Activated T-helper 9 cell treated with anti-CD3 and anti-CD28 coated beads, Interleukin-2, amount 50 U/mL, for 16 hours (primary cell): ENCODE data around the gene PIGZ.

Experiments used
- DNase-seq: peaks from one replicate; pipeline ENCODE4 v3.0.0-alpha.2; 2020; ENCODE audit warnings: low read depth

PIGZ gene

DNA sequence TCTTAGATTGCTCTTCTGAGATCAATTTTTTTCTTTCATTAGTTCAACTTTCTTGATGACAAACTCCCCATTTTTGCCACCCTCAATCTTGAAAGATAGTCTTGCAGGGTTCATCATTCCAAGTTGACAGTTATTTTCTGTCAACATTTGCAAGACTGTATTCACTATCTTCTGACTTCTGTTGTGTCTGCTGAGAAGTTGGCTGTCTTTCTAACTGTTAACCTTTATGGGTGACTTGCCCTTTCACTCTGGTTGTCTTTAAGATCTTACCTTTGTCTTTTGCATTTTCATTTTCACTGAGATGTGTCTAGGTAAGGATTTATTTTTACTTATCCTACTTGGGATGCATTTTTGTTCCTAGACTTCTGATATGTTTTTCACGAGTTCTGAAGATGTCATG lies 14.6 kb upstream of the PIGZ start:
- DNase-seq = no peak

DNA sequence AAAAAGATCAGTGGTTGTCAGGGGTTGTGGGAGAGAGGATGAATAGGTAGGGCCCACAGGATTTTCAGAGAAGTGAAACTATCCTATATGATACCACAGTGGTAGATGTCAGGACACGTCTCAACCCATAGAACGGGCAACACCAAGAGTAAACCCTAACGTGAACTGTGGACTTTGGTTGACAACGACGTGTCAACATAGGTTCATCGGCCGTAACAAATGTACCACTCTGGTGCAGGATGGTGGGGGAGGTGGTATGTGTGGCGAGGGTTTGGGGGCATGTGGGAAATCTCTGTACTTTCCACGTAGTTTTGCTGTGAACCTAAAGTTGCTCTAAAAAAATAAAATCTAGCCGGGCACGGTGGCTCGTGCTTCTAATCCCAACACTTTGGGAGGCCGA lies 13.0 kb upstream of the PIGZ start:
- DNase-seq = no peak

DNA sequence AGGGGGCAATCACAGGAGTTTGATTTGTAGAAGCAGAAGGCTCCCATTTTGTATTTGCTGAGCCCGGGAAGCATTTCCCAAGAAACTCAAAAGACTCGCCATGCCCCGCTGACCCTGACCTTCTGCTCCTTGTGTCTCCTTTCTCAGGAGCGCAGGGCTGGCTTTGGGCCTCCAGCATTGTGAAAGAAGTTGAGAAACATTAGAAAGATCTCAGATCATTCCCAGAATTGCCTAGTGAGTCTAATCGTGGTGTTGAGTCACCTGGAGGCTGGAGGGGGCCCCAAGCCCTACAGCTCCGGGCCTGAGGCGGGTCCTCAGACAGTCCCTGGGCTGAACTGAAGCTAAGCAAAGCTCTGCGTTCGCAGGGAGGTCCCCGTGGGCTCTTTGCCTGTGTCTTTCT lies 10.9 kb upstream of the PIGZ start:
- no peak for DNase-seq

DNA sequence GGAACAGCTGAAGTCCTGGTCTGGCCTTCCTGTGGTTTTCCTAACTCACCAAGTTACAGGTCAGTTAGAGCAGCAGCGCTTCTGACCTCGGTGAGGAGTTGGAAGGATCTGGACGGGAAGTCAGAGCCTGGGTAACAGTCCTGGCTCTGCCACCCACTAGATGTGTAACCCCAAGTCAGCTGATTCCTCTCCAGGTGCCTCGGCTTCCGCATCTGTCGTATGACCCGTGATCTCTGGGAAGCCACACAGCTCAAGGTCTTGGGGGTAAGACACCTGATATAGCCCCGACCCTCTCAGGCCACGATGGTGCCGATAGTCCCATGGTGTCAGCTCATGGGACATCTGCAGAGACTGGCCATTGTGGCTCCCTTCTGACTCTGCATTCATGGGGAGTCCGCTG lies 8.3 kb upstream of the PIGZ start:
- no peak for DNase-seq

DNA sequence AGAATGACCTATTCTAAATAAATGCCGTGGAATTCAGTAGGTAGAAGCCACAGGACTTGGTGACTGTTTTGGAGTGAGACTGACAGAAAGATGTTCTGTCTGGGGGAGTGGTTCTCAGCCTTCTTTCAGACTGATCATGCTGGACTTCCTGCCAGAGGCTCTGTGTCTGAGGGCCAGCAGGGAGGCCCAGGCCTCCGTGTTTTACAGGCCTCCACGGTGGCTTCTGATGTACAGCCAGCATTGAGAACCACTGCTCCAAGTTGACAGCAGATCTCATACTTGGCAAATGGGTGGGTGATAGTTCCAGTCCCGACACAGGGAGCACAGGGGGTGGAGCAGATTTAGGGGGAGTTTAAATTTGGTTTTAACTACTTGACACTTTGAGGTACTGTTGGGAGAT lies 6.7 kb upstream of the PIGZ start:
- DNase-seq = no peak

DNA sequence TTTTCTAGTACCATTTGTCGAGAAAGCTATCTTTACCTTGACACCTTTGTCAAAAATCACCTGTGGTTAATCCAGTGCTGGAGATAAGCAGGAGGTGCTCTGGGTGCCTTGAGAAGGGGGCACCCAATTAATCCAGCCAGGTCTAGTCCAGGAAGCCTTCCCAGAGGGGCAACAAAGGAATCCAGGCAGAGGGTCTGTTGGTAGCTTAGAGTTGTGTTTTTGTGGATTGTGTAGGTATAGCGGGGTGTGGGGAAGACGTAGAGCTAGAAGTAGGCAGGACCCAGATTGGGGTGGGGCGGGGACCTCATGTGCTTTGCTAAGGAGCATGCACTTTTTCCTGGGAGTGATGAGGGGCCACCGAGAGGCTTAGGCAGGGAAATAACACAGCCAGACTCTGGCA lies 6.0 kb upstream of the PIGZ start:
- no peak for DNase-seq

DNA sequence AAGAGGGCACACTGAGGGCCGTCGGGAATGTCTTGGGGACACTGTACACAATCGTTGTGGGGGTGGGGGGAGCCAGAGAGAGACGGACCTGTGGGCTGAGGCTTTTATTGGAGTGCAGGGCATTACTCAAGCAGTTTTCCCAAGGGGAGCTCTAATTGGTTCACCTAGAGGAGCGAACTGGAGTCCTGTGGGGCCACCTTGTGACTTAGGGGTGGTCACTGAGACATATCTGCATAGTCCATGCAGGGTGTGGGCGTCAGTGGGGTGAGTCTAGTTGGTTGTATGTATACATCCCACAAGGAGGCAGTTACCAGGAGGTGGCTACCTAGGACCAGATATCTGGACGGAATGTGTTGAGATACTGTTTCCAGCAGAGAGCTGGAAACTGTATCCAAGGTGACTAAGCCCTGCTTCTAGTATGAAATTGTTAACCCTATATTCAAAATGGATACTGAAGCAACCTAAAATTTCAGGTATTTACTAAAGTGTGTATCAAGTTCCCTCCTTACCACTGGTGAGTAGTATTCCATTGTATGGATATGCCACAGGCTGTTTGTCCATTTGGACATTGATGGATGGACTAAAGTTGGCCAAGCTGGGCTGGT lies 2.6 kb upstream of the PIGZ start:
- DNase-seq = no peak

DNA sequence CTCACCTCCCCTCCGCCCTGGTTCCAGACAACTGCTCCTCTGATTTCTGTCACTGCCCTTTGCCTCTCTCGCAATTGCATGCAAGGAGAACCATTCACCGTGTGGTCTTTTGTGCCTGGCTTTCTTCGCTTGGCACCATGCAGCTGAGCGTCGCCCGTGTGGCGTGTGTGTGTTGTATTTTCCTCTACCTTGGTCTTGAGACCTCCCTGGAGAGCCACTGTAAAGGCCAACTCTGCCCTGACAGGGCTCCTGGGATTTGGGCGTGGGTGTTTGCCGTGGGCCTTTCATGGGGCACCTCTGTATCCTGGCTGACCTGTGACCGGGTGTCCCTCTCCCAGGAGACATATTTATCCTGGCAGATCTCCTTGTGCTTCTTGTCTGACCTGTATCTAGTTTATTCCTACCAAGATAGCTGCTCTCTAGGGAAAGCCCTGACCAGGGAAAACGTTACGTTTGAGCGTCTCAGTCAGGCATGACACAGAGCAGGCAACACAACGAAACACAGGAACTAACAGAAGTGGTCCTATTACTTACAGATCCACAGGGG lies 2.0 kb upstream of the PIGZ start:
- no peak for DNase-seq

DNA sequence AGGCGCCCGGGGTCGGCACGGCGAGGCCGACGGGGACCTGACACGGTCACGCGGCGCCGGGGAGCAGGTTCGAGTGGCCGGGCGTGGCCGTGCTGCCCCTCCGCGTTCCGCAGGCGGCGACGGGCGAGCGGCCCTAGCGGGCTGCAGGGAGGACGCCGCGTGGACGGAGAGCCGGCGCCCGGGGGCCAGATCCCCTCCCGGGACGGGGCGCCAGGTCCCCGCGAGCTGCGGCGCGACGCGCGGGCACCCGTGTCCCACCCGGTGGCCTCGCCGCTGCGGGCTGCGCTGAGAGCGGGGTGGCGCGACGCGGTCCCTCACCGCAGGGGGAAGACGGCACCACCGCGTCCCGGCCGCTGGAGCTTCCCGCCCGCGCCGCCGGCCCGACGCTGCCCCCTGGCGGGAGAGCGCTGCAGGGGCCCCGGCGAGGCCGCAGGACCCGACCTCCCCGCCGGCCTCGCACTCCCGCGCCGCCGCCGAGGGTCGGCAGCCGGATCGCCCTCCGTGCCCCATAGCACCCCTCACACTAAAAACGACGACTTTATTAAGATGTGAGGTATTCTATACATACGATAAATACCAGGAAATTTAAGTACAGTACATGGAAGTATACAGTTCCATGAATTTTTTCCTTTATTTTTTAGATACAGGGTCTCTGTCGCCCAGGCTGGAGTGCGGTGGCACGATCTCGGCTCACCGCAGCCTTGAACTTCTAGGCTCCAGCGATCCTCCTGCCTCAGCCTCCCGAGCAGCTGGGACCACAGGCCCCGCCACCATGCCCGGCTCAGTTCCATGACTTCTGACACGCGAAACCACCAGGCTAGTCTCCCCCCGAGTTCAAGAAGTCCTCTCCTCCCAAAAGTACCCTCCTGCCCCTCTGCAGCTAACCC lies 1.3 kb upstream of the PIGZ start:
- peak; percentile 57 for DNase-seq

DNA sequence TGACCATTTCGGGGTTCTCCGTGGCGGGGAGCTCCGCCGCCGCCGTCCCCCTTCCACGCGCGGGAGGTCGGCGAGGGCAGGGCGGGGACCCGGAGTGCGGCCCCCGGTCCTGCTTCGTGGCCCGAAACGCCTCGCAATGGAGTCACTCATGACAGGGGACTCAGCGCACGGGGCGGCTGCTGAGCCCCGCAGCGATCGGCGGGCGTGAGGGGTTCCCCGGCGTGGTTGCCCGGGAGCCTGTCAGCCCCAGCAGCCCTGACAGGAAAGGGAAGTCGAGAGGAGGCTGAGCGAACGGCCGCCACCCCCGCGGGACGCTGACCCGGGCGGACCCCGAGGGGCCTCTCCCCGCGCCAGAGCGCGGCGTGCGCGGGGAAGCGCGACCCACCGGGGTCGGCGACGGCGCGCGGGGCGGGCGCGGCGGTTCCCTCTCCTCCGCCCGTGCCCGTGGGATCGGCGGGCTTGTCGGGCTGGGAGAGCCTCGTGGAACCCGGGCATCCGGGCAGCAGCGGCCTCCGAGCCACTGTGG lies 564 bp upstream of the PIGZ start:
- DNase-seq = peak; percentile 25

DNA sequence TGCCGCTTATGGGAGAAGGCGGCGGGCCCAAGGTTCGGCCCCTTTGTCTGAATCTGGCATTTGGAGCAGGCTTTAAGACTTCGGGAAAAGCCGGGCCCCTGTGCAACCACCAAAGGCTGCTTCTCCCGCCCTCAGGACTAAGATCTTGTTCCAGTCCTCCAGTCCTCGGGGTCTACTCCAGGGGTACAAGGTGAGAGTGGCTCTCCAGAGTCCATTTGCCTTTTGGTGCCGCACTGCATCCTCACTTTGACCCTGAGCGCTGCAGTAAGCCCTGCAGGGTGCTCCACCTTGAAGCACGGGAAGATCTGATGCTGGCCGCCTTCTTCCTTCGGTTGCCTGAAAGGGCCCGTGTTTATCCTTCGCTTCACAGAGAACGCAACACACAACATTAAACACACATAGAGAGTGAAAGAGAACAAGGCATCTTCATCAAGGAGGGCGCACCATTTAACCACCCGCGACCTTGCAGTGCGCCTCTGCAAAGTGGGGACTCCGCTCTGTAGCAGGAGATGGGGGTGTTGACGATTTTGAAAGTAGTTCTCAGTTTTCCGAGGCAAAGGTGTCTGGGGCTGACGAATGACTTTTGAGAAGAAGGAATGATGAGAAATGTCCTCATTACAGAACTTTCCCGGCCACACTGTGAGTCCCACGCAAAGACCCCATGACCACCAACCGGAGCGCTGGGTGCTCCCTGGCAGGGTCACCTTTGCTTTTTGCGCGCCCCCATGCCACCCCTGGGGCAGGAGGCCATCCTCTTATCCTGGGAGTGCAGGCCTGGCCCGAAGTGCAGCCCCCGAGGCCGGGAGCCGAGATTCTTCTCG lies 1.0 kb downstream of the PIGZ start:
- DNase-seq = no peak

DNA sequence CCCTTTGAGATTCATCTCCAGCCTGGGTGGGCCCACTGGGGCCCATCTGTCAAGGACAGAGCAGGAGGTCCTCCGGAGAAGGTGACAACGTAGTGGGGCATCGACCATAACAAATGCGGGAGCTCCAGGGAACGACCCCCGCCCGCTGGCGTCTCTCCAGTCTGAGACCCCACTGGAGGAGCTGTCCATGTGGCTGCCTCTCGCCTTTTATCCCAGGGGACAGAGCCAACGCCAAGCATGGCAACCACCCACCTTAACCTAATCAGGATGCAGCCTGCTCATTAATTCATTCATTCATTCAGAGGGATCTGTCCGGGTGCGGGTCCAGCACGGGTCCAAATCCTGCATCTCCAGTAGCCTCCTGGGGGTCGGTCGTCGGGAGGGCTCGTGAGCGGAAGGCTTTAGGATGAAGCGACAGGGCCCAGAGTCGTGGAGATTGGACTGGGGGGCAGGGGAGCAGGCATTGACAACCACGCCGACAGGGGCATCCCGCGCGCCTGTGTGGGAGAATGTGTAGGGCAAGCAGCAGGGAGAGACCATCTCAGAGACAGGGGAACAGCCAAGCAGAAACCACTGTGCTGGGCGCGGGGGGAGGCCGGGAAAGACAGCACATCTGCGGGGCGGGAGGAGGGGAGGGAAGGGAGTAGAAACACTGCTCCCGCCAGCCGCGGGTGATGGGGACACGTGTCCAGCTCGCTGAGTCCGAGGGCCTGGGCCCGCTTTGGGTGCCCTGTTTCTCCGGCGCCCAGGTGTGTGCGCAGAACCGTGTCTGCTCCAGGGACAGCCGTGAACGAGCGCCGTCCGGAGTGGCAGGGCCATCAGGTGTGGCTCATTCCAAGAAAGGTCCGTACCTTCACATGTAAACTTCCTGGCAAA lies 1.9 kb downstream of the PIGZ start:
- no peak for DNase-seq

DNA sequence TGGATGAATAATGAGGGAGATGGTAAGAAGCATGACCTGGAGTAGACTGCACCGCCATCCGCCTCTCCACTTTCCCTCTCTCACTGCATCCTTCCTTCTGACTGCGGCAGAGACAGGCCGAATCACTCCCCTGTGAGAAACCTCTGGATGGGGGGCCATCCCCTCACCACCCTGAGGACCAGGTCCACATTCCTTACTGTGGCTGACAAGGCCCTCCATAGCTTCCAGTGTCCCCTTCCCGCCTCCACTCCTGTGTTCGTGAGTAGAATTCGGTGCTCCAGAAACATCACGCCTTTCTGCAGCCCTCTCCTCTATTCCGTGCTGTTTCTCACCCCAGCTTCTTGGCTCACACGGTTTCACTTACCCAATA lies 2.8 kb downstream of the PIGZ start:
- no peak for DNase-seq

DNA sequence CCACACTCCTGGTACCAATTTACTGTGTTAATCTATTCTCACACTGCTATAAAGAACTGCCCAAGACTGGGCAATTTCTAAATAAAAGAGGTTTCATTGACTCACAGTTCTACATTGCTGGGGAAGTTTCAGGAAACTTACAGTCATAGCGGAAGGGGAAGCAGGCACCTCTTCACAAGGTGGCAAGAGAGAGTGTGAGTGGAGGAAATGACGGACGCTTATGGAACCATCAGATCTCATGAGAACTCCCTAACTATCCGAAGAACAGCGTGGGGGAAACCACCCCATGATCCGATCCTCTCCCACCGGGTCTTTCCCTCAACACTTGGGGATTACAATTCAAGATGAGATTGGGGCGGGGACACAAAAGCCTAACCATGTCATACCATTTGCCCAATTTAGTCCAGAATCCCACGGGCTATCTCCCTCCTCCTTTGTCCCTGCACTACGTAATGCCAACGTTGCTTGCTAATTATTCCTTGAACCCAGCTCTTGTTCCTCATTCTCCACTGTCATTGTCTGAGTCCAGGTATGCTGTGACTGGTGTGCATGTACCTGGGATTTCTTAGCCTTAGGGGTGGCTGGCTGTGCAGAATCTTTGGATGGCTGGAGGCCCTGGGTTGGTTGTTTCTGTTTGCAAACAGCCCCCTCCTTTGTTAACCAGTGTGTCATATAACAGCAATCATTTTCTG lies 3.4 kb downstream of the PIGZ start:
- DNase-seq = no peak

DNA sequence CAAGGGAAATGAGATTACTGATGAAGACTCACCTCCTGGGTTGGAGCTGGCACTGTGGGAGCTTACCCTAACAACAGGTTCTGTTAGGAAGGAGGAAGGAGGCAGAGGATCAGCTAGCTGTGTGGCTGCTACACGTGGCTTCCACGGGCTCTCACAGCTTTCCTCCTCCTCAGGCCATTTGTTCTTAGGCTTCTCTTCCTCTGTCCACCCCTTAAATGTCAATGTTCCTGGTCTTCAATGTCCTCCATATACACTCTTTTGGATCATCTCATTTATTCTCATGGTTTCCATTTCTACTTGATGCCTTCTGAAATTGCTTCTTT lies 5.0 kb downstream of the PIGZ start:
- no peak for DNase-seq

DNA sequence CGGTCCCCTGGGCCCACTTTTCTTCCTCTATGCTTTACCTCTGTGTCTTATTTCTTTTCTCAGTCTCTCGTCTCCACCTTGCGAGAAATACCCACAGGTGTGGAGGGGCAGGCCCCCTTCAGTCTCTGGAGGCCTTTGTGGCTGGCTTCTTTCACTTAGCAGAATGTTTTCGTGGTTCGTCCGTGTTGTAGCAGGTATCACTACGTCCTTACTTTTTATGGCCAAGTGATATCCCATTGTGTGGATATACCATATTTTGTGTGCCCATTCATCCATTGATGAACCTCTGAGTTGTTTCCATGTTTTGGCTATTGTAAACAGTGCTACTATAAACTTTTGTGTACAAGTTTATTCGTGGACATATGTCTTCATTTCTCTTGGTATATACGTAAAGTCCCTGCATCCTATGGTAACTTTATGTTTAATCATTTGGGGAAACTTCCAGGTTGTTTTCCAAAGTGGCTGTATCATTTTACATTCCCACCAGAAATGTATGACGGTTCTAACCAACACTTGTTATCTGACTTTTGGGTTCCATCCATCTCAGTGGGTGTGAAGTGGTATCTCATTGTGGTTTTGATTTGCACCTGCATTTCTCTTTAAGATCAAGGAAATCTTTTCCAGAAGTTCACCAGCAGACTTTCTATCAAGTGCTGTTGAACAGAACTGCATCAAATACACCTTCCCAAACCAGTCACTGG lies 5.6 kb downstream of the PIGZ start:
- no peak for DNase-seq

DNA sequence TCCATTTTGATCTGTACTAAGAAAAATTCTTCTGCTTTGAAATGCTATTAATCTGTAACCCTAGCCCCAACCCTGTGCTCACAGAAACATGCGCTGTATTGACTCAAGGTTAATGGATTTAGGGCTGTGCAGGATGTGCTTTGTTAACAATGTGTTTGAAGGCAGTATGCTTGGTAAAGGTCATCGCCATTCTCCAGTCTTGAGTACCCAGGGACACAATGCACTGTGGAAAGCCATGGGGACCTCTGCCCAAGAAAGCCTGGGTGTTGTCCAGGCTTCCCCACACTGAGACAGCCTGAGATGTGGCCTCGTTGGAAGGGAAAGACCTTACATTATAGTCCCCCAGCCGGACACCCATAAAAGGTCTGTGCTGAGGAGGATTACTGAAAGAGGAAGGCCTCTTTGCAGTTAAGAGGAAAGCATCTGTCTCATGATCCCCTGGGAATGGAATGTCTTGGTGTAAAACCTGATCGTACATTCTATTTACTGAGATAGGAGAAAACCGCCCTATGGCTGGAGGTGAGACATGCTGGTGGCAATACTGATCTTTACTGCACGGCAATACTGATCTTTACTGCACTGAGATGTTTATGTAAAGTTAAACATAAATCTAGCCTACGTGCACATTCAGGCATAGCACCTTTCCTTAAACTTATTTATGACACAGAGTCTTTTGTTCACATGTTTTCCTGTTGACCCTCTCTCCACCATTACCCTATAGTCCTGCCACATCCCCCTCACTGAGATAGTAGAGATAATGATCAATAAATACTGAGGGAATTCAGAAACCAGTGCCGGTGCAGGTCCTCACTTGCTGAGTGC lies 6.3 kb downstream of the PIGZ start:
- no peak for DNase-seq

DNA sequence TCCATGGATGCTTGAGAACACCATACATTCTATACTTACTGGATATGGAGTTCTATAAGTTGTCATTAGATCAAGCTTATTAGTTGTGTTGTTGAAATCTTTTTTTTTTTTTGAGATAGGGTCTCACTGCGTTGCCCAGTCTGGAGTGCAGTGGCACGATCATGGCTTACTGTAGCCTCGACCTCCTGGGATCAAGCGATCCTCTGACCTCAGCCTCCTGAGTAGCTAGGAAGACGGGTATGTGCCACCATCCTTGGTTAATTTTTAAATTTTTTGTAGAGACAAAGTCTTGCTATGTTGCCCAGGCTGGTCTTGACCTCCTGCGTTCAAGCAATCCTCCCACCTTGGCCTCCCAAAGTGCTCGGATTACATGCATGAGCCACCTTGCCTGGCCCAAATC lies 13.8 kb downstream of the PIGZ start:
- DNase-seq = no peak

DNA sequence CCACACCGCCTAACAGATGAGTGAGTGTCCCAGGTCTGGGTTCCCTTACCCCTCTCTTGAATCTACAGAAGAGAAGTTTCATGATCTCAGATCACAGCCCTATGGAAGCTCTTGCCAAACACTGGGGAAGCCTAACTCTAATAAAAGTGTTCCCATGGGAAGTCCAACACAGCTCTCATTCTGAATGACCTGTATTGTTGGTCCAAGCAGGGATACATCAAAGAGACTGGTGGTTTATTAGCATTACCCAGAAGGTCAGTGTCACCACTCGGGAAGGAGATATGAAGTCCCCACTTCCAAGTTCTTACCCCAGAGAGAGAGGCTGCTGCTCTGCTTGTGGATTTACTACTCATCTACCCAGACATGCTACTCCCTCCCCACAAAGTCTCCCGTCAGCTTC lies 17.3 kb downstream of the PIGZ start:
- no peak for DNase-seq

DNA sequence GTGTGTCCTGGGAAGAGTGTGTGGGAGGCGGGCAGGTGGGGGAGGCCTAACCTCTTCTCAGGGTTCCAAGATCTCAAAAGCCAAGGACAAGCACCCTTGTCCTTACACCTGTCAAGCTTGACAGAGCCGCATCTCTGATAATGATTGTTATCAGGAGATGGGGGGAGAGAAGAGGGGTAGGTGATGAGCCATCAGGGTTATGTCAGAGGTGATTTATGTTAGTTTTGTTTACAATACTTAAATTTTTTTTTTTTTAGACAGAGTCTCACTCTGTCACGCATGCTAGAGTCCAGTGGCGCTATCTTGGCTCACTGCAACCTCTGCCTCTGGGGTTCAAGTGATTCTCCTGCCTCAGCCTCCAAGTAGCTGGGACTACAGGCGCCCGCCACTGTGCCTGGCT lies 18.9 kb downstream of the PIGZ start:
- DNase-seq = no peak
